ENCODE measurements around the gene MTERF4.

DNA sequence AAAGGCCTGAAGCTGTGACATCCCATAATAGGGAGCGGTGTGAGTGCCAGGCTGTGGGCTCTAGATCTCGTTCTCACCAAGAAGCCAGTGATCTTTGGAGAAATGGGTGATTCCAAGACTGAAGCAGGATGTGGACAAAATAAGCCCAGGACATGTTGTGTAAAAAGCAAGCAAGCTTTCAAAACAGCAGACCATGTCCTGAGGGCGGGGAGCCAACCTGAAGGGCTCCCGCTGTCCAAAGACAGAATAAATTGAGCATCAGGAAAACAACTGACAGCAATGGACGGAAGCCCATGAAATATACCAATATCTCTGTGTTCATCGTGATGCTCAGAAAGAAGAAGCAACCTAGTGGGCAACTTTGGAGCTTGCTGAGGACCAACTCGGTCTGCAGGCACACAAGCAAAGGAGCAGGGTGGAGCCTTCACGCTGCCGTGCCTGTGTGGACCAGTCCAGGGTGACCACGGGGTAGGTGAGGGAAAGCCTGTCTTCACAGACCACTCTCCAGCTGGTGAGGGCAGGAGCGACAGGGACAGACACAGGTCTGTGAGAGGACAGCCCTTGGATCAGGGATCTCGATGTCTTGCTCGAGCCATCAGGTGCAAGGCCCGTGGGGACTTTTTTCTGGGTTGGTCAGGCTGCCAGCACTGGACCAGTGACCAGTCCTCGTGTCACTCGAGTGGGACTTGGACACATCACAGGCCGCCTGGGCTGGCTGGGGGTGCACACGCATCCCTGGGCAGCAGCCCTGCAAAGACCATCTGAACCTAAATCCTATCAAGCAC lies 21.5 kb downstream of the MTERF4 start:
- TF ChIP-seq POLR2A (IDR thresholded peaks at IDR 0.05): no peak
- TF ChIP-seq, protein P1, sequence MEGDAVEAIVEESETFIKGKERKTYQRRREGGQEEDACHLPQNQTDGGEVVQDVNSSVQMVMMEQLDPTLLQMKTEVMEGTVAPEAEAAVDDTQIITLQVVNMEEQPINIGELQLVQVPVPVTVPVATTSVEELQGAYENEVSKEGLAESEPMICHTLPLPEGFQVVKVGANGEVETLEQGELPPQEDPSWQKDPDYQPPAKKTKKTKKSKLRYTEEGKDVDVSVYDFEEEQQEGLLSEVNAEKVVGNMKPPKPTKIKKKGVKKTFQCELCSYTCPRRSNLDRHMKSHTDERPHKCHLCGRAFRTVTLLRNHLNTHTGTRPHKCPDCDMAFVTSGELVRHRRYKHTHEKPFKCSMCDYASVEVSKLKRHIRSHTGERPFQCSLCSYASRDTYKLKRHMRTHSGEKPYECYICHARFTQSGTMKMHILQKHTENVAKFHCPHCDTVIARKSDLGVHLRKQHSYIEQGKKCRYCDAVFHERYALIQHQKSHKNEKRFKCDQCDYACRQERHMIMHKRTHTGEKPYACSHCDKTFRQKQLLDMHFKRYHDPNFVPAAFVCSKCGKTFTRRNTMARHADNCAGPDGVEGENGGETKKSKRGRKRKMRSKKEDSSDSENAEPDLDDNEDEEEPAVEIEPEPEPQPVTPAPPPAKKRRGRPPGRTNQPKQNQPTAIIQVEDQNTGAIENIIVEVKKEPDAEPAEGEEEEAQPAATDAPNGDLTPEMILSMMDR (IDR thresholded peaks at IDR 0.05): no peak

All from uterus (tissue), 2 donors.